GM23338 (cell line): Measurements from ENCODE around the gene CYB5RL. TPM values are rescaled to one million over a fixed set of nuclear protein-coding genes. Genes with fewer than 3 reads are reported as not detected.

Experiments
- ATAC-seq: fragments of 200-7000 bp; cut with Tn5 transposase; 3 replicates; pipeline ENCODE4 v1.9.1; 2020
- DNase-seq: peaks from one replicate; pipeline ENCODE4 v3.0.0-alpha.2; 2015; ENCODE audit warnings: low spot score
- H2AFZ ChIP-seq: fragments of 200-600 bp; sonication (generic); 2 replicates; pipeline ENCODE4 v1.8.0; 2016; ENCODE audit warnings: antibody characterized with exemption, mild to moderate bottlenecking, moderate library complexity
- H3F3A ChIP-seq: fragments of 200-600 bp; sonication (generic); replicated peaks from 2 replicates; pipeline ENCODE4 v1.8.0; 2017; ENCODE audit warnings: antibody characterized with exemption, mixed run types, low read depth
- H3K27ac ChIP-seq: fragments of 200-600 bp; sonication (generic); 2 replicates; pipeline ENCODE4 v1.6.1; 2016; ENCODE audit warnings: low read depth
- H3K27me3 ChIP-seq: fragments of 200-600 bp; sonication (generic); 2 replicates; pipeline ENCODE4 v1.8.0; 2016; ENCODE audit warnings: mild to moderate bottlenecking, mixed run types, moderate library complexity; ENCODE audit not compliant: insufficient read depth
- H3K36me3 ChIP-seq: fragments of 200-600 bp; sonication (generic); 2 replicates; pipeline ENCODE4 v1.8.0; 2016; ENCODE audit warnings: mild to moderate bottlenecking; ENCODE audit not compliant: insufficient read depth
- H3K4me1 ChIP-seq: fragments of 200-600 bp; sonication (generic); 2 replicates; pipeline ENCODE4 v1.8.0; 2016; ENCODE audit warnings: mild to moderate bottlenecking, moderate library complexity; ENCODE audit not compliant: insufficient read depth
- H3K4me2 ChIP-seq: fragments of 200-600 bp; sonication (generic); 2 replicates; pipeline ENCODE4 v1.7.1; 2017; ENCODE audit warnings: mixed run types
- H3K4me3 ChIP-seq: fragments of 200-600 bp; sonication (generic); 2 replicates; pipeline ENCODE4 v1.6.1; 2016; ENCODE audit warnings: mixed run types
- H3K79me2 ChIP-seq: fragments of 200-600 bp; sonication (generic); replicated peaks from 2 replicates; pipeline ENCODE4 v1.8.0; 2017; ENCODE audit warnings: mild to moderate bottlenecking; ENCODE audit not compliant: insufficient read depth
- H3K9me2 ChIP-seq: fragments of 200-600 bp; sonication (generic); 2 replicates; pipeline ENCODE4 v1.8.0; 2017; ENCODE audit not compliant: insufficient read depth
- H4K20me1 ChIP-seq: fragments of 200-600 bp; sonication (generic); replicated peaks from 2 replicates; pipeline ENCODE4 v1.8.0; 2017; ENCODE audit warnings: mild to moderate bottlenecking; ENCODE audit not compliant: insufficient read depth
- H3K27ac Mint-ChIP-seq: 2 replicates; pipeline ENCODE4 v1.8.0; 2020; ENCODE audit warnings: inconsistent platforms, mild to moderate bottlenecking, moderate library complexity, mixed read lengths
- H3K27me3 Mint-ChIP-seq: 3 replicates; pipeline ENCODE4 v1.8.0; 2022; ENCODE audit warnings: low read depth, mild to moderate bottlenecking, moderate library complexity, mixed read lengths, inconsistent platforms; ENCODE audit not compliant: insufficient read depth, poor library complexity
- H3K36me3 Mint-ChIP-seq: 3 replicates; pipeline ENCODE4 v1.8.0; 2021; ENCODE audit warnings: low read depth, mild to moderate bottlenecking, inconsistent platforms, moderate library complexity, mixed read lengths
- H3K4me1 Mint-ChIP-seq: 3 replicates; pipeline ENCODE4 v1.8.0; 2020; ENCODE audit warnings: mild to moderate bottlenecking, inconsistent platforms, mixed read lengths
- H3K4me3 Mint-ChIP-seq: 3 replicates; pipeline ENCODE4 v1.8.0; 2021; ENCODE audit warnings: moderate library complexity, mild to moderate bottlenecking, inconsistent platforms, mixed read lengths
- H3K9me3 Mint-ChIP-seq: 3 replicates; pipeline ENCODE4 v1.8.0; 2020; ENCODE audit warnings: moderate library complexity, mild to moderate bottlenecking, inconsistent platforms, mixed read lengths
- CREB1 ChIP-seq: fragments of 250-450 bp; sonication (Bioruptor Pico); IDR thresholded peaks from 2 replicates; pipeline ENCODE4 v1.5.0; 2020; ENCODE audit warnings: low read depth, mild to moderate bottlenecking, moderate library complexity
- EZH2 ChIP-seq: fragments of 200-600 bp; sonication (generic); IDR thresholded peaks from one replicate; pipeline ENCODE4 v1.8.0; 2017; ENCODE audit warnings: antibody characterized with exemption, mild to moderate bottlenecking, low read depth; ENCODE audit not compliant: unreplicated experiment
- EZH2phosphoT487 ChIP-seq: fragments of 200-600 bp; sonication (generic); IDR thresholded peaks from one replicate; pipeline ENCODE4 v1.8.1; 2018; ENCODE audit warnings: antibody characterized with exemption; ENCODE audit not compliant: unreplicated experiment
- JUNB ChIP-seq: IDR thresholded peaks from one replicate; pipeline ENCODE4 v1.6.1; 2016; ENCODE audit warnings: antibody characterized with exemption; ENCODE audit not compliant: unreplicated experiment
- NANOG ChIP-seq: IDR thresholded peaks from 2 replicates; pipeline ENCODE4 v1.6.1; 2016; ENCODE audit warnings: antibody characterized with exemption, borderline replicate concordance
- POLR2AphosphoS5 ChIP-seq: IDR thresholded peaks from 2 replicates; pipeline ENCODE4 v1.6.1; 2016; ENCODE audit warnings: antibody characterized with exemption, low read depth
- STAT1 ChIP-seq: IDR thresholded peaks from one replicate; pipeline ENCODE4 v1.6.1; 2016; ENCODE audit warnings: antibody characterized with exemption; ENCODE audit not compliant: unreplicated experiment
- ZNF114 ChIP-seq: fragments of 250-450 bp; sonication (Bioruptor Pico); IDR thresholded peaks from 2 replicates; pipeline ENCODE4 v1.5.0; 2020; ENCODE audit warnings: mild to moderate bottlenecking, moderate library complexity
- ZNF331 ChIP-seq: fragments of 250-450 bp; sonication (Bioruptor Pico); IDR thresholded peaks from 2 replicates; pipeline ENCODE4 v1.5.0; 2020; ENCODE audit warnings: low read depth, mild to moderate bottlenecking, moderate library complexity
- polyA plus RNA-seq: library from polyadenylated mRNA; unstranded; fragments of >200 nt; fragmentation: Nextera tagmentation; extraction: Ambion mirVana; gene quantifications from 2 replicates; pipeline ENCODE4 v1.2.1, GENCODE V29; 2016
- total RNA-seq: library from RNA; depleted of rRNA; stranded (reverse); fragments of >200 nt; shearing (Covaris generic); gene quantifications from 2 replicates; pipeline ENCODE4 v1.2.3, GENCODE V29; 2014
- TF ChIP-seq, protein P1 (sequence below): IDR thresholded peaks from one replicate; pipeline ENCODE4 v1.6.1; 2018; ENCODE audit warnings: antibody characterized with exemption; ENCODE audit not compliant: unreplicated experiment
- TF ChIP-seq, protein P2 (sequence below), 2 experiments: fragments of 200-600 bp in 1 of 2; sonication (generic) in 1 of 2; conservative IDR thresholded peaks; 2 replicates each; pipeline versions ENCODE4 v1.5.1 to v1.6.1; 2016 to 2017; ENCODE audit warnings: antibody characterized with exemption in 2 of 2, low read depth in 2 of 2, mild to moderate bottlenecking in 2 of 2, moderate library complexity in 1 of 2
- TF ChIP-seq, protein P3 (sequence below): IDR thresholded peaks from 2 replicates; pipeline ENCODE4 v1.6.1; 2016; ENCODE audit warnings: antibody characterized with exemption
- TF ChIP-seq, protein P4 (sequence below): fragments of 250-450 bp; sonication (Bioruptor Pico); IDR thresholded peaks from 2 replicates; pipeline ENCODE4 v1.5.0; 2020; ENCODE audit warnings: mild to moderate bottlenecking, moderate library complexity

The CYB5RL gene
- total and polyA plus RNA-seq, 2 experiments from 2014 or later, result 5.9 to 11.5 TPM

DNA sequence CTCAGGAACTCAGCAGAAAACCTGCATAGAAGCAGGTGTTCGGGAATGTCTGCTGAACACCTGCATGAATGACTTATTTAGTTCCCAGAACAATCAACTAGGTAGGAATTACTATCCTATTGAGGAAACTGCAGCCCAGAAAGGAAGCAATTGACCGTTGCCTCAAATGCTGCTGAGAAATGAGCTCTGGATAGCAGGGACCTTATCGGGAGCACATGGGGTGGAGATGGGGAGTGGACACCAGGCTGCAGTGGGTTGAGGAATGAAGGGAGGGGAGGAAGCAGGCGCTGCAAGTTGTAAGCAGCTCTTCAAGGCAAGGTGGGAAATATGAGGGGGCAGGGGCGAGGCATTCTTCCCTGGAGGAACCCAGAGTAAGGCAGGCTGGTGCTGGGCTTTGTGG is 36.3 kb downstream of the CYB5RL start:
- Mint-ChIP-seq H3K9me3 (no peaks in the 10 kb centered on the region), H3K27ac (no peak overlapping the region), H3K27me3 (peaks cover 8% of the 10 kb centered on the region), H3K4me3 (no peak overlapping the region), H3K4me1 (peaks cover 7% of the 10 kb centered on the region; the same call in 1 of the 3 replicates), H3K36me3 (no peaks in the 10 kb centered on the region)
- Histone ChIP-seq H3K79me2 (no peaks in the 10 kb centered on the region), H3K4me1 (no peaks in the 10 kb centered on the region), H3K27ac (no peak overlapping the region), H3K36me3 (no peaks in the 10 kb centered on the region), H3K4me3 (no peak overlapping the region), H3K9me2 (no peaks in the 10 kb centered on the region), H3K27me3 (no peaks in the 10 kb centered on the region), H2AFZ (no peak overlapping the region), H3F3A (no peaks in the 10 kb centered on the region), H3K4me2 (no peak overlapping the region), H4K20me1 (no peaks in the 10 kb centered on the region)
- TF ChIP-seq ZNF114, result no peak
- TF ChIP-seq, protein P1, sequence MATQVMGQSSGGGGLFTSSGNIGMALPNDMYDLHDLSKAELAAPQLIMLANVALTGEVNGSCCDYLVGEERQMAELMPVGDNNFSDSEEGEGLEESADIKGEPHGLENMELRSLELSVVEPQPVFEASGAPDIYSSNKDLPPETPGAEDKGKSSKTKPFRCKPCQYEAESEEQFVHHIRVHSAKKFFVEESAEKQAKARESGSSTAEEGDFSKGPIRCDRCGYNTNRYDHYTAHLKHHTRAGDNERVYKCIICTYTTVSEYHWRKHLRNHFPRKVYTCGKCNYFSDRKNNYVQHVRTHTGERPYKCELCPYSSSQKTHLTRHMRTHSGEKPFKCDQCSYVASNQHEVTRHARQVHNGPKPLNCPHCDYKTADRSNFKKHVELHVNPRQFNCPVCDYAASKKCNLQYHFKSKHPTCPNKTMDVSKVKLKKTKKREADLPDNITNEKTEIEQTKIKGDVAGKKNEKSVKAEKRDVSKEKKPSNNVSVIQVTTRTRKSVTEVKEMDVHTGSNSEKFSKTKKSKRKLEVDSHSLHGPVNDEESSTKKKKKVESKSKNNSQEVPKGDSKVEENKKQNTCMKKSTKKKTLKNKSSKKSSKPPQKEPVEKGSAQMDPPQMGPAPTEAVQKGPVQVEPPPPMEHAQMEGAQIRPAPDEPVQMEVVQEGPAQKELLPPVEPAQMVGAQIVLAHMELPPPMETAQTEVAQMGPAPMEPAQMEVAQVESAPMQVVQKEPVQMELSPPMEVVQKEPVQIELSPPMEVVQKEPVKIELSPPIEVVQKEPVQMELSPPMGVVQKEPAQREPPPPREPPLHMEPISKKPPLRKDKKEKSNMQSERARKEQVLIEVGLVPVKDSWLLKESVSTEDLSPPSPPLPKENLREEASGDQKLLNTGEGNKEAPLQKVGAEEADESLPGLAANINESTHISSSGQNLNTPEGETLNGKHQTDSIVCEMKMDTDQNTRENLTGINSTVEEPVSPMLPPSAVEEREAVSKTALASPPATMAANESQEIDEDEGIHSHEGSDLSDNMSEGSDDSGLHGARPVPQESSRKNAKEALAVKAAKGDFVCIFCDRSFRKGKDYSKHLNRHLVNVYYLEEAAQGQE, result no peak
- no peak for TF ChIP-seq CREB1 (CRISPR knock-in tag)
- TF ChIP-seq POLR2AphosphoS5, result no peak
- no peak for TF ChIP-seq EZH2
- no peak for TF ChIP-seq ZNF331
- TF ChIP-seq EZH2phosphoT487, result no peak
- no peak for TF ChIP-seq NANOG
- TF ChIP-seq, protein P2, sequence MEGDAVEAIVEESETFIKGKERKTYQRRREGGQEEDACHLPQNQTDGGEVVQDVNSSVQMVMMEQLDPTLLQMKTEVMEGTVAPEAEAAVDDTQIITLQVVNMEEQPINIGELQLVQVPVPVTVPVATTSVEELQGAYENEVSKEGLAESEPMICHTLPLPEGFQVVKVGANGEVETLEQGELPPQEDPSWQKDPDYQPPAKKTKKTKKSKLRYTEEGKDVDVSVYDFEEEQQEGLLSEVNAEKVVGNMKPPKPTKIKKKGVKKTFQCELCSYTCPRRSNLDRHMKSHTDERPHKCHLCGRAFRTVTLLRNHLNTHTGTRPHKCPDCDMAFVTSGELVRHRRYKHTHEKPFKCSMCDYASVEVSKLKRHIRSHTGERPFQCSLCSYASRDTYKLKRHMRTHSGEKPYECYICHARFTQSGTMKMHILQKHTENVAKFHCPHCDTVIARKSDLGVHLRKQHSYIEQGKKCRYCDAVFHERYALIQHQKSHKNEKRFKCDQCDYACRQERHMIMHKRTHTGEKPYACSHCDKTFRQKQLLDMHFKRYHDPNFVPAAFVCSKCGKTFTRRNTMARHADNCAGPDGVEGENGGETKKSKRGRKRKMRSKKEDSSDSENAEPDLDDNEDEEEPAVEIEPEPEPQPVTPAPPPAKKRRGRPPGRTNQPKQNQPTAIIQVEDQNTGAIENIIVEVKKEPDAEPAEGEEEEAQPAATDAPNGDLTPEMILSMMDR (conservative IDR thresholded peaks at IDR 0.05; ENCODE audit: low read depth in 2 of 2), result no peak
- no peak for TF ChIP-seq JUNB
- TF ChIP-seq, protein P3, sequence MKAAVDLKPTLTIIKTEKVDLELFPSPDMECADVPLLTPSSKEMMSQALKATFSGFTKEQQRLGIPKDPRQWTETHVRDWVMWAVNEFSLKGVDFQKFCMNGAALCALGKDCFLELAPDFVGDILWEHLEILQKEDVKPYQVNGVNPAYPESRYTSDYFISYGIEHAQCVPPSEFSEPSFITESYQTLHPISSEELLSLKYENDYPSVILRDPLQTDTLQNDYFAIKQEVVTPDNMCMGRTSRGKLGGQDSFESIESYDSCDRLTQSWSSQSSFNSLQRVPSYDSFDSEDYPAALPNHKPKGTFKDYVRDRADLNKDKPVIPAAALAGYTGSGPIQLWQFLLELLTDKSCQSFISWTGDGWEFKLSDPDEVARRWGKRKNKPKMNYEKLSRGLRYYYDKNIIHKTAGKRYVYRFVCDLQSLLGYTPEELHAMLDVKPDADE, result no peak
- TF ChIP-seq, protein P4, sequence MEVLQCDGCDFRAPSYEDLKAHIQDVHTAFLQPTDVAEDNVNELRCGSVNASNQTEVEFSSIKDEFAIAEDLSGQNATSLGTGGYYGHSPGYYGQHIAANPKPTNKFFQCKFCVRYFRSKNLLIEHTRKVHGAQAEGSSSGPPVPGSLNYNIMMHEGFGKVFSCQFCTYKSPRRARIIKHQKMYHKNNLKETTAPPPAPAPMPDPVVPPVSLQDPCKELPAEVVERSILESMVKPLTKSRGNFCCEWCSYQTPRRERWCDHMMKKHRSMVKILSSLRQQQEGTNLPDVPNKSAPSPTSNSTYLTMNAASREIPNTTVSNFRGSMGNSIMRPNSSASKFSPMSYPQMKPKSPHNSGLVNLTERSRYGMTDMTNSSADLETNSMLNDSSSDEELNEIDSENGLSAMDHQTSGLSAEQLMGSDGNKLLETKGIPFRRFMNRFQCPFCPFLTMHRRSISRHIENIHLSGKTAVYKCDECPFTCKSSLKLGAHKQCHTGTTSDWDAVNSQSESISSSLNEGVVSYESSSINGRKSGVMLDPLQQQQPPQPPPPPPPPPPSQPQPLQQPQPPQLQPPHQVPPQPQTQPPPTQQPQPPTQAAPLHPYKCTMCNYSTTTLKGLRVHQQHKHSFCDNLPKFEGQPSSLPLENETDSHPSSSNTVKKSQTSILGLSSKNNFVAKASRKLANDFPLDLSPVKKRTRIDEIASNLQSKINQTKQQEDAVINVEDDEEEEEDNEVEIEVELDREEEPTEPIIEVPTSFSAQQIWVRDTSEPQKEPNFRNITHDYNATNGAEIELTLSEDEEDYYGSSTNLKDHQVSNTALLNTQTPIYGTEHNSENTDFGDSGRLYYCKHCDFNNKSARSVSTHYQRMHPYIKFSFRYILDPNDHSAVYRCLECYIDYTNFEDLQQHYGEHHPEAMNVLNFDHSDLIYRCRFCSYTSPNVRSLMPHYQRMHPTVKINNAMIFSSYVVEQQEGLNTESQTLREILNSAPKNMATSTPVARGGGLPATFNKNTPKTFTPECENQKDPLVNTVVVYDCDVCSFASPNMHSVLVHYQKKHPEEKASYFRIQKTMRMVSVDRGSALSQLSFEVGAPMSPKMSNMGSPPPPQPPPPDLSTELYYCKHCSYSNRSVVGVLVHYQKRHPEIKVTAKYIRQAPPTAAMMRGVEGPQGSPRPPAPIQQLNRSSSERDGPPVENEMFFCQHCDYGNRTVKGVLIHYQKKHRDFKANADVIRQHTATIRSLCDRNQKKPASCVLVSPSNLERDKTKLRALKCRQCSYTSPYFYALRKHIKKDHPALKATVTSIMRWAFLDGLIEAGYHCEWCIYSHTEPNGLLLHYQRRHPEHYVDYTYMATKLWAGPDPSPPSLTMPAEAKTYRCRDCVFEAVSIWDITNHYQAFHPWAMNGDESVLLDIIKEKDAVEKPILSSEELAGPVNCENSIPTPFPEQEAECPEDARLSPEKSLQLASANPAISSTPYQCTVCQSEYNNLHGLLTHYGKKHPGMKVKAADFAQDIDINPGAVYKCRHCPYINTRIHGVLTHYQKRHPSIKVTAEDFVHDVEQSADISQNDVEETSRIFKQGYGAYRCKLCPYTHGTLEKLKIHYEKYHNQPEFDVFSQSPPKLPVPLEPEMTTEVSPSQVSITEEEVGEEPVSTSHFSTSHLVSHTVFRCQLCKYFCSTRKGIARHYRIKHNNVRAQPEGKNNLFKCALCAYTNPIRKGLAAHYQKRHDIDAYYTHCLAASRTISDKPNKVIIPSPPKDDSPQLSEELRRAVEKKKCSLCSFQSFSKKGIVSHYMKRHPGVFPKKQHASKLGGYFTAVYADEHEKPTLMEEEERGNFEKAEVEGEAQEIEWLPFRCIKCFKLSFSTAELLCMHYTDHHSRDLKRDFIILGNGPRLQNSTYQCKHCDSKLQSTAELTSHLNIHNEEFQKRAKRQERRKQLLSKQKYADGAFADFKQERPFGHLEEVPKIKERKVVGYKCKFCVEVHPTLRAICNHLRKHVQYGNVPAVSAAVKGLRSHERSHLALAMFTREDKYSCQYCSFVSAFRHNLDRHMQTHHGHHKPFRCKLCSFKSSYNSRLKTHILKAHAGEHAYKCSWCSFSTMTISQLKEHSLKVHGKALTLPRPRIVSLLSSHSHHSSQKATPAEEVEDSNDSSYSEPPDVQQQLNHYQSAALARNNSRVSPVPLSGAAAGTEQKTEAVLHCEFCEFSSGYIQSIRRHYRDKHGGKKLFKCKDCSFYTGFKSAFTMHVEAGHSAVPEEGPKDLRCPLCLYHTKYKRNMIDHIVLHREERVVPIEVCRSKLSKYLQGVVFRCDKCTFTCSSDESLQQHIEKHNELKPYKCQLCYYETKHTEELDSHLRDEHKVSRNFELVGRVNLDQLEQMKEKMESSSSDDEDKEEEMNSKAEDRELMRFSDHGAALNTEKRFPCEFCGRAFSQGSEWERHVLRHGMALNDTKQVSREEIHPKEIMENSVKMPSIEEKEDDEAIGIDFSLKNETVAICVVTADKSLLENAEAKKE (CRISPR knock-in tag), result no peak
- TF ChIP-seq STAT1, result no peak
- no peak for ATAC-seq
- no peak for DNase-seq
